Right renal cortex interstitium (tissue), 3 donors: ENCODE measurements around the gene SLC6A17. TPM values are rescaled to one million over a fixed set of nuclear protein-coding genes. Genes with fewer than 3 reads are reported as not detected.

Experiments
- DNase-seq, 3 donors: peaks; one replicate each; pipeline ENCODE4 v3.0.0-alpha.2; 2013; ENCODE audit warnings: low read depth in 3 of 3, low spot score in 2 of 3
- polyA plus RNA-seq, 3 donors: library from polyadenylated mRNA; unstranded; fragments of 120-200 nt; gene quantifications; one replicate each; pipeline ENCODE4 v1.2.1, GENCODE V29; 2013; ENCODE audit not compliant: insufficient read length in 3 of 3

Gene SLC6A17
- polyA plus RNA-seq, 3 donors = 0.79 to 0.89 (median 0.83) TPM

DNA sequence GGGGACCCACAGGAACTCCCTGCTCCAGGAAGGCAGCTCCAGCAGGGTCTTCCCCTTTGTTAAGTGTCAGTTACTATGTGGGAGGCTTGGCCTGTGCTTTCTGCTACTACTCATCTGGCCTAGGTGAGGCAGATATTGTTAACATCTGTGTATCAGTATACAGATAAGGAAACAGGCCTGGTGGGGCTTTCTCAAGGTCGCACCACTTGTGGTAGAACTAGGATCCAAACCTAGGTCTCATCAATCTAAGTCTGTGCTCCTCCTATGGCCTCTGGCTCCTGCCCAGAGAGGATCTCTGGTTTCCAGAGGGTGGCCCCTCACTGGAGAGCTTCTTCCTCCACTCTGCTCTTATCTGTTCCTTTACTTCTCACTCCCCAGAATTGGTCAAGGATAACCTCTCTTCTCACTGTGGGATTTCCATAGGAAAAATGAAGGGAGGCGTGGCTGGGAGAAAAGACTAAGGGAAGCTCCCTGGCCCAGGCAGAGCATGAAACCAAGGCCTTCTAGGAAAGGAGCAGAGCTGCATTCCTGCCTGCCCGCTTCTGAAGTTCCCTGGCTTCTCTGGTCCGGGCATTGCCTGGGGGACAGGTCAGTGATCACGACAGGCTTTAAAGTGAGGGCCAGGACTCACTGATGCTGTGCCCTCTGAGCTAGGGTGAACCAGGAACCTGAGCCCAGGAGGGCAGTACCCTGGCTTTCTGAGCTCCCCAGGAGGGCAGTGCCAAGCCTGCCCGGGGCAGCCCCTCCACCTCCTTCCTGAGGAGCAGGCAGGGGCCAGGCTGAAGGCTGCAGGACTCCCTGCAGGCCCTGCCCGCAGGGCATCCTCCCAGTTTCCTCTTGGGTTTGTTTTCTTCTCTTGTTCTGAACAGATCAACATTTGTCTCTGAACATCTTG lies 65.6 kb downstream of the SLC6A17 start:
- no peak for DNase-seq

DNA sequence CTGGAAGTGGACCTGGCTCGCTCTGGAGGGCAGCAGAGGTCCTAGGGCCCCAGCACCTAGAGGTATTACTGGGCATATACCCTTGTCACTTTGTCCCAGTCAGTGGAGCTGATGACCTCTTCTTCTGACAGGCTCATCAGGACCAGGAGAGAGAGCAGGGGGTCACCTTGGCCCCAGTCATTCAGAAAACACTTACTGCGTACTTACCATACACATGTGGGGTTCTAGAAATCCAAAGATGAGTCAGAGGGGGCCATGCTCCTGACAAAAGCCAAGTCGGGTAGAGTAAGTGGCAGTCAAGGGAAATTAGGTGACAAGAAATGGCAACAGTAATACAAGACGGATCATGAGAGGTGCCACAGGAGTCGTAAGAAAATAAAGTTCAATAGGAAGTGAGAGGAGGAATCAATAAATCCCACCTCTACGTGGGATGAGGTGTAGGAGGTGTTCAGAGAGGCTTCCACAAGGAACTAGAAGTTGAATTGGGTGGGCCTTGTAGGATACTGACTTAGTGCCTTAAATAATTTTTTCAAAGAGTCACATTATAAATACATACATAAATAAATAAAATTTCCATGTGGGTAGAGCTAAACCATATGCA lies 66.7 kb downstream of the SLC6A17 start:
- no peak for DNase-seq

DNA sequence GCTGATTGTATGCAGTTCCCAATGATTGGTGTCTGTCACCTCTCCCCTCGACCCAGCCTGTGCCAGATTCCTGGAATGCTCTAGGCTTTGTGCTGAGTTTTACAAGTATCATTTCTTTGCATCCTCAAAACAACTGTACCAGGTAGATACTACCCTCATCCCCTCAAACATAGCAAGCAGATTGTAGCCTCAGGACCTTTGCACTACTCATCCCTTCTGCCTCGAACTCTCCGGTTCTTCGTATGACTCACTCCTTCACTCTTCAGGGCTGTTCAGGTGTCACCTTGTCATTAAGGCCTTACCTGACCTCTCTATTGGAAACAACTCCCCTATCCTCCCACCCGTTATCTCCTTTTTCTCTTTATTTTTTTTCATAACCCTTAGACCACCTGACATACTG lies 67.8 kb downstream of the SLC6A17 start:
- no peak for DNase-seq

DNA sequence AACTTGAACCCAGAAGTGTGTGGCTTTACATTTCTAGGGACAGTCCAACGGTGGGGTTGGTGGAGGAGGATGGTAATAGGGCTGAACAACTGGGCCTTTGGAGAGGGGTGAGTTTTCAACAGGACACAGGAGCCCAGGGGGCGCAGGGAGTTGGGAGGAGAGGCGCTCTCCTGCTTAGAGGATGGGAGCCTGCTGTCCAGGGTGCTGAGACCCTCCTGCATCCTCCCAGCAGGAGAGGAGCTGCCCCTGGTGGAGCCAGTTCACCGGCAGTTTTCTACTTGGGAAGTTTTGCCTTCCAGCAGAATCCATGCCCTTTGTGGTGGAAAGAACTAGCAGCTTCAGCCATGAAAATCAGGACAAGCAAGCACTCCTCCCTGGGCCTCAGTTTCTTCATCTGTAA lies 68.4 kb downstream of the SLC6A17 start:
- no peak for DNase-seq

DNA sequence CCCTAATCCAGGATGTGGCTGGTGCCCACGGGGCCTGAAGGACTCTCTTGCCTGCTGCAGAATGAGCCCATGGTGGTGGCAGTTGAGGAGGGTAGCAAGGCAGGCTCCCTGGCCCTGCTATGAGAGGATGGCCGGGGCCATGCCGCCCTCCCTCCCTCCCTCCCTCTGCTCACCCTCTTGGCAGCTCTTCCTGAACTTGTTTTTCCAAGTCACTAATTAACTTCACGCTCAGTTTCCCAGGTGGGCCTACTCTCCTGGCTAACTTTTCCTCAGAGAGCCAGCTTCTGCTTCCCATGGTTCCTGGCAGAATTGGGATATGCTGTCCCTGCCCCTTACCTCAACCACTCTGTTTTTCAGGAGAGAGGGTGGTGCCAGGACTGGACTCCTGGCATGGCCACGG lies 70.0 kb downstream of the SLC6A17 start:
- DNase-seq = no peak

DNA sequence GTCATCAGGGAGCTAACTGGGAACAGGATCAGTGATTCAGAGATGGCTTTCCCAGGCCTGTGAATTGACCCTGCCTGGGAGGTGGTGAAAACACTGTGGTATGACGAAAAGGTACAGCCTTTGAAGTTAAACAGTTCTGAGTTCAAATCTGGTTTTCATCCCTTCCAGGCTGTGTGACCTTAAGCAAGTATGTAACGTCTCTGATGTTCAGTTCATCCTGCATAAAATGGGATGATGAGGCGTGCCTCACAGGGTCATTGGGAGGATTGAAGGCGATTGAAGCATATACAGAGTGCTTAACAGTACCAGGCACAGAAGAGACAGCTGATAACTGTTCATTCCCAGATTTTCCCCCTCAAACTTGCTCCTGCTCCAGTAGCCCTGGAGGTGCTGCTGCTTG lies 70.8 kb downstream of the SLC6A17 start:
- no peak for DNase-seq

DNA sequence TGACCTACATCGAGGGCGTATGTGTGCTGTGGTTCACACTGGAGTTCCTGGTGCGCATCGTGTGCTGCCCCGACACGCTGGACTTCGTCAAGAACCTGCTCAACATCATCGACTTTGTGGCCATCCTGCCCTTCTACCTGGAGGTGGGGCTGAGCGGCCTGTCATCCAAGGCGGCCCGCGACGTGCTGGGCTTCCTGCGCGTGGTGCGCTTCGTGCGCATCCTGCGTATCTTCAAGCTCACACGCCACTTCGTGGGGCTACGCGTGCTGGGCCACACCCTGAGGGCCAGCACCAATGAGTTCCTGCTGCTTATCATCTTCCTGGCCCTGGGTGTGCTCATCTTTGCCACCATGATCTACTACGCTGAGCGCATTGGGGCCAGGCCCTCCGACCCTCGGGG lies 72.8 kb downstream of the SLC6A17 start:
- DNase-seq = no peak

DNA sequence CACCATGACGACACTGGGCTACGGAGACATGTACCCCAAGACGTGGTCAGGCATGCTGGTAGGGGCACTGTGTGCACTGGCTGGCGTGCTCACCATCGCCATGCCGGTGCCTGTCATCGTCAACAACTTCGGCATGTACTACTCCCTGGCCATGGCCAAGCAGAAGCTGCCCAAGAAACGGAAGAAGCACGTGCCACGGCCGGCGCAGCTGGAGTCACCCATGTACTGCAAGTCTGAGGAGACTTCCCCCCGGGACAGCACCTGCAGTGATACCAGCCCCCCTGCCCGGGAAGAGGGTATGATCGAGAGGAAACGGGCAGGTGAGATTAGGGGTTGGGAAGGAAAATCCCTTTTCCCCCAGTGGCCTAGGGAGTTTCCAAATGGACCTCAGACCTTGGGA lies 73.3 kb downstream of the SLC6A17 start:
- DNase-seq = no peak

DNA sequence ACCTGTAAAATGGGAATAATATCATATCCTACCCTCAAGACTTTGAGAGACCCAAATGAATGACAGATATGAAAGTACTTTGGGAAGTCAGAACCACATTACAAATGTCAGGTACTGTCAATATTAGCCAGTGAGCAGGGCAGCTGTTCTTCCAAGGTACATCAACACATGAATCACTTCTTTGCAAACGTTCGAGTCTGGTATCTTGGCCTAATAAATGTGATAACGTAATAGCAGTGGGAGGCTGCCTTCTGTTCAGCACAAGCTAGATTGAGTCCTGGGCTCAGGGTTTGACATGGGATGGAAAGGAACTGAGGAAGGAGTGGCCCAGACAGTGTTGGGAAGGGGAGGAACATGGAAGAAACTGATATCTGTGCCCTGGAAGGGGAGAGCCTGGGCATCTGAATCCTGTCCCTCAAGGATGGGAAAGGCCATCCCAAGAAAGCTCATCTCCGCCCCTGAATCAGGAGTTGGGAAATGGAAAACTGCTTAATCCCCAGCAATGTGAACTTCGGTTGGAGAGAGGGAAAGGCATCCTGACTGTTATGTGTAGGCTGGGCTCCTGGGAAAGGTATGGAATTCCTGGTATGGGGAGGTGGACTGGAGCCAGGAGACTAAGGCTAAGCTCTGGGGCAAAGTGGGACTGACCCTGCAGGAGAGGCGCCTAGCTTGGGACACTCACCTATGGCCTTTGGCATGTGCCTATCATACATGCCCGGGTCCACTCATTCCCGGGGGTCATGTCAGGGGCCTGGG lies 74.1 kb downstream of the SLC6A17 start:
- no peak for DNase-seq

DNA sequence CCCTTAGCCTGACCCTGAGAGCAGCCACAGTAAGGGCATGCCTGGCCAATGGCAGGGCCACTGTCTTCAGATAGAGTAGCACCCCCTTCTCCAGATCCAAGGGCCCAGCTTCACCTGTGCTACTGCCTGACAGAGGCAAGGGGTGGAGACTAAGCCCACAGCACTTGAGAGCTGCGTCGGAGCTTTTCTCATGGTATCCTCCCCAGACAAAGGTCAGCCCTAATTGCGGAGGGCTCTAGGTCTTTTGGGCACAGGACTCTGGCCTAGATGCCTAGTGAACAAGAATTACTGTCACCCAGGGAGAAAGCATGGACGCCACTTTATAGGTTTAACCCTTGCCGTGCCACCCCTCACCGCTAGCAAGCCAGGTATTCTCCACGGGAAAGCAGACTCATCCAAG lies 74.9 kb downstream of the SLC6A17 start:
- DNase-seq = no peak

DNA sequence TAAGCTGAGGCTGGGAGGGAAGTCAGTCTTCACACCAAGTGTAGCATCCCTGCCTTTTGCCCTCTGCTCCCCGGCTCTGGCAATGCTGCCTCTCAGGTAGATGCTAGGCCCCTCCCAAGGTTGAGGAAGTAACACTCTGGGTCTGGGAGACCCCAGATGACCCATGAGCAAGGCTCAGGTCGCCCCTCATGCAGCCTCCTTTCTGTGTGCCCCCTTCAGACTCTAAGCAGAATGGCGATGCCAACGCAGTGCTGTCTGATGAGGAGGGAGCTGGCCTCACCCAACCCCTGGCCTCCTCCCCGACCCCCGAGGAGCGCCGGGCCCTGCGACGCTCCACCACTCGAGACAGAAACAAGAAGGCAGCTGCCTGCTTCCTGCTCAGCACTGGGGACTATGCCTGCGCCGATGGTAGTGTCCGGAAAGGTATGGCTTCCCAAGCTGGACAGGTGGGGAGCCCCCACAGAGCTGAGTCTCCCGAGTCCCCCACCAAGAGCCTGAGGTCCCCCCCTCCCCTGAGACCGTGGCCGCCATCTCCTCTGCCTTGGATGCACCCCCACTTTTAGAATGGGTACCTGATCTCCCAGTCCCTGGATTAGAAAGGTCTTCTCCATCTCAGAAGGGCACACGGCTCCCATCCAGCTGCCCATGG lies 75.6 kb downstream of the SLC6A17 start:
- DNase-seq = no peak

DNA sequence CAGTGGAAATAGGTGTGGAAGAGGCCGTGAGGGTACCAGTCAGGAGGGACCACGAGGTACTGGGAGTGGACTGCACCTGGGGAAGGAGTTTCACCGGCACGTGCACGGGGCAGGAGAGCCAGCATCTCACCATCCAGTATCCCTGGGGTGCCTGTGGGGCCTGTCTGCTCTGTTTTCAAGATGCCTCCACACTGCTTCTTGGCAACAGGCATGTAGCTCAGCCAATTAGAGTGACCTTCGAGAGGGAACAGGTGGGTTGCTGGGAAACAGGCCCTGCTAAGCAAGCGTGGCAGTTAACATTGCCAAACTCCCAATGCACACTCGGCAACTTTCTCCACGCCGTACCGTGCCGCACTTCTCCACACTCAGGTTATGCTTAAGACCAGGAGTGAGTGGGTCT lies 77.5 kb downstream of the SLC6A17 start:
- DNase-seq = no peak

DNA sequence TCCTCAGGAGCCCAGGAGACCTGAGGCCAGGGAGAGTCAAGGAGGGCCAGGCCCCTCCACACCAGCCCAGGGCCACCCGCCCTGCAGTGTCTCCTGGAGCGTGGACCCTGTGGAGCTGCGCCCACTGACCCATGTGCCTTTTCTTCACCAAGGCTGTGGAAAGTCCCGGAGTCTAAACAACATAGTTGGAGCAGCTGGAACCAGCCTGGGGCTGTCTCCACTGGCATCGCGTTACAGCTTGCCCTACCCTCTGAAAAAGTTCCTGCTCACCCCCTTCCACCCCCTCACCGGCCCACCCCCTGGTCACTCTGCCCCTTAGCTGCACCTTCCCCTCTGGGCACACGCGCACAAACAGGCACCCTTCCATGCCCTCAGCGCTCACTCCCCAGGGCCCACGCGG lies 78.1 kb downstream of the SLC6A17 start:
- DNase-seq = no peak

DNA sequence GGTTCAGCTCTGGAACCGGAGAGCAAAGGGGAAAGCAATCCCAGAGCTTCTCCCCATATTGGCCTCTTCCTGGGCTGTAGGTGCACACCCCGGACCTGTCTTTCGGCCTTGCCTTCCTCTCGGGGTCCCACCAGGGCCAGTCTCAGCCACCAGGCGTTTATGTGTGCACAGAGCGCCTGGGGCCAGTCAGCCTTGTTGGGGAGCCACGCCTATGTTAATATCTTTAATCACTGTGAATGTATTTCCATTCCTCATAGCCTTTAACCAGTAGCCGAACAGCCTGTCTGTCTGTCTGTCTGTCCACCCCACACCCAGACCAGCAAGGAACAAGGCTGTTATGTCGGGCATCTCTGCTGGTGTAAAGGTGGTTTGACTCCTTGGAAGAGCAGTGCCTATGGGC lies 78.6 kb downstream of the SLC6A17 start:
- no peak for DNase-seq

DNA sequence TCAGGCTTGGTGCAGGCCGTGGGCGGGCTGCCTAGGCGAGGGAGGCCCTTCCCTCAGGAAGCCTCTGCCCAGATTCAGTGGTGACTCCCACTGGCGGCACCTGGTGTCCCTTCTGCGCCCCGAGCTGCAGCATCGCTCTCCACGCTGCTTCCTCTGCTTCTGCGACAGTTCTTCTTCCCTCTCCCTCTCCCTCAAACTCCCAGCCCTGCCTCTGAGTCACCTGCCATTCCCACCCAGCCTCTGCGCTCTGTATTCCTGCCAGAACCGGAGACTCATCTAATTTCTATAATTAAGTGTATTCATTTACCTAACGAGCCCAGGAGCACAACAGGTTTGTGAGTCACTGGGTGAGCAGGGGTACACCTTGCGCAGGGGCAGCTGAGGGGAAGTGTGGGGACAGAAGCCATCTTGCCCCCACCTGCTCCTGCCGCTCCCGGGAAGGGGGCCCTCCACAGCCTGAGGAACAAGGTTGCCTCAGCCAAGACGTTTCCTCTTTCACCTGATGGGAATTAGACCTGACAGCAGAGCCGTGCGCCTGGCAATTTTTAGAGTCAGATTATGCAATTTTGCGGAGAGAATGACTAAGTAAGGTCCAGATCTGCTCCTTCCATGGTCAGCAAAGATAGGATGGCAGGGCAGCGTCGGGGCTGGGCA lies 79.2 kb downstream of the SLC6A17 start:
- DNase-seq = no peak

DNA sequence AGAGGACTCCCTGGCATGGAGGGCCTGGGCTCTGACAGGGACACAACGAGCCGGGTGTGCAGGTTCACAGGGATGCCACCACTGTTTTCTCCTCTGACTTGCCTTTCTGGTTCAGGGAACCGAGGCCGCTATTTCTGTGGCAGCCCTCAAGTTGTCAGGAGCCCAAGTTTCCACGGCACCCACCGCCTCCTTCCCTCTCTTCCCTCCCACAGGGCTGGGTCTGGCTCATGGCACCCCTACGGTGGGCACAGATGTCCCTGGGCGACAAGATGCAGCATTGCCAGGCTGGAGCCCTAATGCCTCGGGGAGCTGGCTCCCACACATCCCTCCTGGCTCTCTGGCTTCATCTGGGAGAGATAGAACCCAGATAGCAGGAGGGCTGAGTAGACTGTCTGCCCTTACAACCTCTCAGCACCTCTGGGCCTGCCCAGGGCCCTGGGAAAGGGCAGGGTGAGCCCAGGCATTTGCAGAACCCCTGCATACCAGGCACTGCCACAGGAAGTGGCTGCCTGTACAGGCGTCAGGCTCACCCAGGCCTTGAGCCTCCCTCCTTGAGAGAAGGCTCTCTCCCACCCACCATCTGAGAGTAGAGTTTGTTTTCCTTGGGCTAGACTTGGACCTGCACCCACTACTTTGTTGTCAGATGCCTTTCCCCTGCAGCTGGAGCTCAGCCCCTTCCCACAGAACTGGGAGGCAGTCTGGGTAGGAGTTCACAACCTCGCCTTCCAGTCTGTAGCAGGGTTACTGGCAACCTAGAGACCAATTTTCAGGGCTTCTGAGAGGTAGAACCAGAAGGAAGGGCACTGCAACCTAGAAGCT lies 80.3 kb downstream of the SLC6A17 start:
- DNase-seq = no peak

DNA sequence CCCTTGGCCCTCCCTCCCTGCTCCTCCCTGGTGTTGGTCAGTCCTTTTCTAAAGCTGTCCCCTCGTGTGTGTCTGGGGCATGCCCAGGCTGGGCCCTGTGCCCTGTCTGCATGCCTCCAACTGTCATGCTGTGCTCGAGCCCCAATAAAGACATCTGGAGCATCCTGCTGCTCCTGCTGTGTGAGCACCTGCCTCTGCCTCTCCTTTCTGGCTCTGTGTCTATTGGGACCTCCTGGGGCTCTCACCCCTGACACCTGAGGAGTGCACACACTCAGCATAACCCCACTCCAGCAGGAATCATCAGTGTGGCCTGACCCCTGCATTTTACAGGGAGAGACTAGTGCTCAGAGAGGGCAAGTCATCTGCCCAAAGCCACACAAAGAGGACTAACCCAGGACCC lies 83.6 kb downstream of the SLC6A17 start:
- DNase-seq = no peak

DNA sequence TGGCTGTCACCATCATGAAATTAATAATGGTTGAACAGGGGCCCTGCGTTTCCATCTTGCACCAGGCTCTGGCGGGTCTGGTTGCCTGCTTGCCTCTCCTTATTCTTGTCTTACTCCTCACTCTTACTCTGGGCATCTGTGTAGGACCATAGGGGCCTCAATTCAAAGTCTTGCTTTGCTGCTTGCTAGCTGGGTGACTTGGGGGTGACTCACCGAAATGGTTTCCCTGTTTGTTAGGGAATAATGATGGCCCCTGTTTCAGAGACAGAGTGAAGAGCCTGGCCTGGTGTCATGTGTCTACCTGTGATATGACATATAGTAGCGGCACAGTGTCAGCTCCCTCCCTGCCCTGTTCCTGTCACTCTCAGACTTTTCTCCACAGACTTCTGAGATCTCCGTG lies 84.4 kb downstream of the SLC6A17 start:
- DNase-seq = no peak

DNA sequence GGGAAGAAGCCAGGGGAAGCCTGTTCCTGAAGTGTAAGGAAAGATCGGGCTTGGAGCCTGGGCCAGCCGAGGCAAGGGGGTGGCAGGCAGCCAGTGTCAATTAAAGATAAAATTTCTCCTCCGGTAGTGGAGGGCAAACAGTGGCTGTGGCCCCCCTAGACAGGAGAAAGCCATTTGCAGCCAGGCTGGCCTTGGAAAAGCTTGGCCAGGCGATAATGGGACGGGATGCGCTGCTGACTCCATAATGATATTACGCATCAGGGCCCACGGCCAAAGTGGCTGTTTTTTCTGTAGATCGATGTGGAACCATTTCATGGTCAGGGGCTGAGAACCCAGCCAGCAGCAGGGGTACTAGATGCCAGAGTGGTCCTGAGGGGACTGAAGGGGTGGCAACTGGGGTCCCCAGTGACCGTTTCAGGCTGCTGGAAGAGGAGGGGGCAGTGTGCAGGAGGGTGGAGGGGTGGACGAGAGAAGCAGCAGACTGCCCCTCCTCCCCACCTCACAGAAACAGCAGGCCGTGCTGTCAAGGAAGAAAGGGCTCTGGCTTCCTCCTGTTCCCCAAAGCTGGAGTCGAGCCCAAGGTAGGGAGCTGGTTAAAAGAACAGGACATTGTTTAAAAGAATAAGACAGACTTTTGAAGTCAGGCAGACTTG lies 85.0 kb downstream of the SLC6A17 start:
- no peak for DNase-seq
